ENCODE results near the gene PWWP2B.

GRCh38 chr10:132362151-132362611 is 34.8 kb upstream of the PWWP2B start:
- TF ChIP-seq CTCF (IDR thresholded peaks at IDR 0.05) (no peak), POLR2A (IDR thresholded peaks at IDR 0.05) (no peak)

Measured in sigmoid colon (tissue), 3 donors.